Measurements from ENCODE around the gene DNASE1L2. TPM values are rescaled to one million over a fixed set of nuclear protein-coding genes. Genes with fewer than 3 reads are reported as not detected.
"Not testable (repeated sequence)": the region's sequence is repeated elsewhere in the genome, so short reads cannot be mapped to it uniquely, and the experiment has no call there.

Gene DNASE1L2
- total and polyA plus RNA-seq, 5 donors = 0.17 to 0.48 (median 0.40) TPM

DNA sequence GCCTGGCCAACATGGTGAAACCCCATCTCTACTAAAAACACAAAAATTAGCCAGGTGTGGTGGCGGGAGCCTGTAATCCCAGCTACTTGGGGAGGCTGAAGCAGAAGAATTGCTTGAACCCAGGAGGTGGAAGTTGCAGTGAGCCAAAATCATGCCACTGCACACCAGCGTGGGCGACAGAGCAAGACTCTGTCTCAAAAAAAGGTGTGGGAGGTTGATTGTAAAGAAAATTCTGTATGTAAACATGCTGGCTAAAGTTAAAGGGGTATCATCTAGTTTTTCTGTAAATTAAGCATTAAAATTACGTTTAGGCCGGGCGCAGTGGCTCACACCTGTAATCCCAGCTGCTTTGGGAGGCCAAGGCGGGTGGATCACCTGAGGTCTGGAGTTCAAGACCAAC is 22.3 kb downstream of the DNASE1L2 start:
- intact Hi-C loops (cut with DNase I); H3K4me1 ChIP-seq (ENCODE audit: control insufficient read depth, insufficient read depth, low read length); H3K9me3 ChIP-seq (ENCODE audit: control insufficient read depth, low read length); ATAC-seq; H3K4me3 ChIP-seq (ENCODE audit: low read length); H3K27me3 ChIP-seq (ENCODE audit: control insufficient read depth, insufficient read depth); H3K27ac ChIP-seq (ENCODE audit: low read length): not testable (repeated sequence)
- DNase-seq = peak; percentile 2 to 7 (median 3)
- 94% methylated on average over 7 of the region's 7 CpGs for WGBS

DNA sequence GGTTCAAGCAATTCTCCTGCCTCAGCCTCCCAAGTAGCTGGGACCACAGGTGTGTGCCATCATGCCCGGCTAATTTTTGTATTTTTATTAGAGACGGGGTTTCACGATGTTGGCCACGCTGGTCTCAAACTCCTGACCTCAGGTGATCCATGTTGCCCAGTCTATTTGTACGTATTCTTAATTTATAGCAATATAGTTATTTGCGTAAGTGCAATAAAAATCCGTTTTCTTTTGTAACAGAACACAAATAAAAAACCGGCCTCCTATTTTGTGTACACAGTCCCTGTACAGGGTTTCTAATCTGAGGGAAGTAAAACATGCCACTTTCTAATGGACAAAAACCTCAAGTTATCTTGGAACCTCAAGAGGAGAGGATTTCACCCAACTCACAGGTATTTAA is 24.0 kb downstream of the DNASE1L2 start:
- H3K4me1 ChIP-seq (ENCODE audit: control insufficient read depth, insufficient read depth, low read length) = no peaks in the 10 kb centered on the region
- intact Hi-C loops (cut with DNase I) = no loop called here
- H3K27ac ChIP-seq (ENCODE audit: low read length) = no peak overlapping the region
- no peaks in the 10 kb centered on the region for H3K9me3 ChIP-seq (ENCODE audit: control insufficient read depth, low read length)
- H3K4me3 ChIP-seq (ENCODE audit: low read length) = no peak overlapping the region
- ATAC-seq (no peak), DNase-seq (peak in 1 of 3 donors; percentile 5)
- WGBS = 95% methylated on average over 8 of the region's 8 CpGs
- no peaks in the 10 kb centered on the region for H3K27me3 ChIP-seq (ENCODE audit: control insufficient read depth, insufficient read depth)

DNA sequence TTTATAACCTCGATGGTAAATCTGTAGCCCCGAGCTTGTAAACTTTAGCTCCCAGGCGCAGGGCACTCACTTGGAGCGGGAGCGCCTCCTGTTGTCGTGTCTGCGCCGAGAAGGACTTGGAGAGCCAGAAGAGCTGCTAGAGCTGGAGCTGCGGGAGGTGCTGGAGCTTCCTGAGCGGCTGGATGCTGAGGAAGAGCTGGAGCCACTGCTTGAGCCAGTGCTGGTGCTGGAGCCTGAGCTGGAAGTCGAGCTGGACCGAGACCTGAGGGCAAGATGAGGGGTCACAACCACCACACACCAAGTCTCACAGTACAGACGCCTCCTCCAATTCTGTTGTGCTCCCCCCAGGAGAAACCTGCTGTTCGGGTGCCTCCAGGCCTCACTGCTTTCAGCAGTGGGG is 26.8 kb downstream of the DNASE1L2 start:
- 84% methylated on average over 14 of the region's 14 CpGs for WGBS

DNA sequence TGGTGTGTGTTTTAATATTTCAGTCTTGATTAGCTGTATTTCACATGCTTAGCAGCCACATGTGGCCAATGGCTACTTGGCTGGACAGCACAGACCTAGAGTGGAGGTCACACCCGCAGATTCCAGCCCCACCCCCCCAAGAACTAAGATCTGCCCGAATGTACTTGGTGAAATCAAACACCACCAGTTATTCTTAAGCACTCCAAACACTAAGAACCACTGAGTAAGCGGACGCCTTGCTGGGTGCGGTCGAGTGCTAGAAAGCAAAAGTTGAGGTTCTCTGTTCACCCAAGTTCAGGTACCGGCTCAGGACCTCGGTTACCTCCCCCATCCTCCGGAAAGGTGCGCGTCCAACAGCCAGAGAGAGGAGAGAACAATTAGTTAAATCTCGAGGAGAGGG is 30.6 kb downstream of the DNASE1L2 start:
- H3K4me3 ChIP-seq (ENCODE audit: low read length) = peak overlapping the region; percentile 76
- intact Hi-C loops (cut with DNase I); ATAC-seq; H3K27ac ChIP-seq (ENCODE audit: low read length); H3K4me1 ChIP-seq (ENCODE audit: control insufficient read depth, insufficient read depth, low read length); H3K27me3 ChIP-seq (ENCODE audit: control insufficient read depth, insufficient read depth); H3K9me3 ChIP-seq (ENCODE audit: control insufficient read depth, low read length): not testable (repeated sequence)
- 4% methylated on average over 11 of the region's 12 CpGs for WGBS
- peak in 2 of 3 donors; percentile 6 to 26 for DNase-seq

More for the DNA sequence above, 26.8 kb downstream of the DNASE1L2 start:
- H3K9me3 ChIP-seq (ENCODE audit: control insufficient read depth, low read length); H3K4me1 ChIP-seq (ENCODE audit: control insufficient read depth, insufficient read depth, low read length); H3K27me3 ChIP-seq (ENCODE audit: control insufficient read depth, insufficient read depth); ATAC-seq; H3K27ac ChIP-seq (ENCODE audit: low read length); H3K4me3 ChIP-seq (ENCODE audit: low read length); intact Hi-C loops (cut with DNase I): not testable (repeated sequence)
- DNase-seq = peak in 2 of 3 donors; percentile 2 to 37

DNA sequence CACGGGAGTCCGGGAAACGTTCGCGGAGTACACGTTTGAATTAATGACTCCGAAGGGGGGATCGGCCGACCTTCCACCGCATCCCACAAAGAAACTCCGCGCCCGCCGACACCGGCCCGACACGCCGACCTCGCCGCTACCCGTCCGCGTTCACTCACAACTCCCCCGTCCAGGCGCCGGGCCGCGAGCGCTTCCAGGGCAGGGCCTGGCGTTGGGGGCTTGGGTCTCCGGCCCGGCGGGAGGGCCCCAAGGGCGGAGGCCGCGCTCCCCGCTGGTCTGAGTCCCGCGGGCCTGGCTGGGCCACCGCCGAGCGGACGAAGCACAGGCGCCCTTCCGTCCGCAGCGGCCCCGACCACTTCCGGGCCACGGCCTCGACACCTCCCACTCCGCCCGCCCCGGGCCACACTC is 31.3 kb downstream of the DNASE1L2 start:
- WGBS = under 1% methylated on average over 53 of the region's 54 CpGs

DNA sequence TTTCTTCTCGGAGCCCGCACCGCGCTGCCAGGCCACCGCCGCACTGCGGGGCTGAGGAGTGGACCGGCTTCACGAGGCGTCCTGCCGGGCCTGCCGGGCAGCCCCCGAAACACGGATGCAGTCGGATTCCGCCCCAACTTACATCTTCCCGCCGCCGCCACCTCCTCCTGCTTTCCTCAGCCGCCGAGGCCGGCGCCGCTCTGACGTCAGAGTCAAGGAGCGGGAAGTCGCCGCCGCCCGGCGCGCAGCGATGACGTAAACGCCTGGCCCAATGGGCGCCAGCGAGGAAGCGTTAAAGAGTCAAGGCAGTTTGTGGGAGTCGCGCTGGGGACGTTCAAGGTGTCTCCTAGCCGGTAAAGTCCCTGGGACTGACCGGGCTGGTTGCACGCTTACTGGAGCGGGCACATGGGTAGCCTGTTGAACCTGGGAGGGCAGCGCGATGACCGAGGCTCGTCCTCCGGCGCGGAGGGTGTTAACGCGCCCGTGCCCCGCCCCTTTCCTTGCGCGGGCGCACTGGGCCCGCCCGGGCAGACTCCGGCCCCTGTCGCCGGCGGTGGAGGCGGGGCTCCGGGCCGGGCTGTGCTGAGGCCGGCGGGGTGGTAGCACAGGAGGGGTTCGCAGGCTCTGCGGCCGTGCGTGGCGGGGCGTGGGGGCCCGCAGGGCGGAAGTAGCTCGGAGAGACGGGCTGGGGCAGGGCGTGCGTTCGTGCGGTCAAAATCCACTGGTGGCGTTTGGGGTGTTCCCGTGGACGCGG is 31.8 kb downstream of the DNASE1L2 start, which contains the start of gene RNPS1:
Gene RNPS1 (minus strand): TSS at position 214 of the 754 bp plus-strand sequence. CDS start 3,483 bp downstream, outside the sequence.
- Histone ChIP-seq H3K9me3 (ENCODE audit: control insufficient read depth, low read length) (no peaks in the 10 kb centered on the region), H3K27me3 (ENCODE audit: control insufficient read depth, insufficient read depth) (no peaks in the 10 kb centered on the region), H3K4me3 (ENCODE audit: low read length) (peak within 1 kb of the TSS; percentile 76), H3K4me1 (ENCODE audit: control insufficient read depth, insufficient read depth, low read length) (peaks cover 6% of the 10 kb centered on the region), H3K27ac (ENCODE audit: low read length) (peak within 1 kb of the TSS; percentile 98)
- ATAC-seq = peak; percentile 98
- WGBS = under 1% methylated on average over 88 of the region's 88 CpGs
- intact Hi-C loops (cut with DNase I) = no loop called here
- peak; percentile 97 to 99 (median 99) for DNase-seq

More for the DNA sequence above, 31.3 kb downstream of the DNASE1L2 start:
- DNase-seq; intact Hi-C loops (cut with DNase I); H3K4me1 ChIP-seq (ENCODE audit: control insufficient read depth, insufficient read depth, low read length); H3K9me3 ChIP-seq (ENCODE audit: control insufficient read depth, low read length); H3K27me3 ChIP-seq (ENCODE audit: control insufficient read depth, insufficient read depth): not testable (repeated sequence)
- Histone ChIP-seq H3K4me3 (ENCODE audit: low read length) (peak overlapping the region; percentile 76), H3K27ac (ENCODE audit: low read length) (peak overlapping the region; percentile 68)
- peak; percentile 90 for ATAC-seq

DNA sequence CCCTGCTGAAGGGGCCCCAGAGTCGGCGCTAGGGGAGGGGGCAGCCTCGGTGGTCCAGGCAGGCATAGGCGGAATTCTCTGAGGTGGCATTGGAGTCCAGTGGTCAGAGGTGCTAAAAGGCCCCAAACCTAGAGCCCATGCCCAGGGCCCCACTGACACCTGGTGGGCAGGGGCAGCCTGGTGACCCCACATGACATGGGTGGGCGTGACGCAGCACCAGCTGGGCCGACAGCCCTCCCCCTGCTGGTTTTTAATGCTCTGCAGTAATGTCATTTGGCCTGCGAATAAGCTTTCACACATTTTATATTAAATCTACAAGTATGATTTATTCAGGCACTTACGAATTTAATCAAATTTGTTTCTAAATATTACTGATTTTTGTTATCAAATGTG is 33.8 kb downstream of the DNASE1L2 start:
- H3K4me3 ChIP-seq (ENCODE audit: low read length) = no peak overlapping the region
- H3K4me1 ChIP-seq (ENCODE audit: control insufficient read depth, insufficient read depth, low read length) = peaks cover 6% of the 10 kb centered on the region
- H3K9me3 ChIP-seq (ENCODE audit: control insufficient read depth, low read length) = no peaks in the 10 kb centered on the region
- intact Hi-C loops (cut with DNase I) = no loop called here
- WGBS = 88% methylated on average over 9 of the region's 9 CpGs
- no peak overlapping the region for H3K27ac ChIP-seq (ENCODE audit: low read length)
- no peaks in the 10 kb centered on the region for H3K27me3 ChIP-seq (ENCODE audit: control insufficient read depth, insufficient read depth)
- DNase-seq (peak in 2 of 3 donors; percentile 23 to 45), ATAC-seq (no peak)

DNA sequence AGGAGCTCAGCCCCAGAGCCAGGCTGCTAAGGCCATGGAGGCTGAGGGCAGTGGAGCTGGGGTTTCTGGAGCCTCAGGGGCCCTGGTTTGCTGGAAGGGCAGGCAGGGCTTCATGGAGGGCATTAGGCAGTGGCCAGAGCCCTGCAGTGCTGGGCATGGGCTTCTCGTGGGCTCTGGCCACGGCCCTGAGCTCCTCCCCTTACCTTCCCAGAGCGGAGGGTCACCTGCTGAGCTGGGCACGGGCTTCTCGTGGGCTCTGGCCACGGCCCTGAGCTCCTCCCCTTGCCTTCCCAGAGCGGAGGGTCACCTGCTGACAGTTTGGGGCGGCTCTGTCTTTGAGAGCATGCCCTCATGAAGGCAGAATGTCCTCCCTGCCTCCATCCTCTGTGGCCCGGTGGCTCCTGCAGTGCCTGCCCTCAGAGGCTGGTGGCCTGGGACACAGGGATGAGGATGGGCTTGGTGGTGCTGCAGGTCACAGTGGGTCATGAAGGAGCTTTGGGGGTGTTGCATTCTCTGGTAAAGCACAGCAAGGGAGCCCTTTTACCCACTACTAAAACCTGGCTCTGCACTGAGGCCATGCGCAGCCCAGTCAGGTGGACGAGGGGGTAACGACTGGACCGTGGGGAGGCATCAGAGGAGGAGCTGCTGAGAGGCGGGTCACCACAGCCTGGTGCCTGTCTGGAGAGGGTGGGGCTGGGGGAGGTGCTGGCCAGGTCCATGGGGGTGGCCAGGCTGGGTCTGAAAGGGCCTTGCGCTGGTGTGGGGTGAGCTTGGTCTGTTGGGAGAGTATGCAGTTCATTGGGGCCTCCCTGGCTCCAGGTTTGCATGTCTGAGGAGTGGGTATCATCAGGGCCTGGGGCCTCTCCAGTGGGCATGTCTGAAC is 34.6 kb downstream of the DNASE1L2 start:
- DNase-seq (peak in 2 of 3 donors; percentile 32 to 36), ATAC-seq (no peak)
- Histone ChIP-seq H3K27me3 (ENCODE audit: control insufficient read depth, insufficient read depth) (no peaks in the 10 kb centered on the region), H3K4me1 (ENCODE audit: control insufficient read depth, insufficient read depth, low read length) (peaks cover 6% of the 10 kb centered on the region), H3K4me3 (ENCODE audit: low read length) (no peak overlapping the region), H3K9me3 (ENCODE audit: control insufficient read depth, low read length) (no peaks in the 10 kb centered on the region), H3K27ac (ENCODE audit: low read length) (no peak overlapping the region)
- intact Hi-C loops (cut with DNase I) = no loop called here
- WGBS = 78% methylated on average over 15 of the region's 15 CpGs

DNA sequence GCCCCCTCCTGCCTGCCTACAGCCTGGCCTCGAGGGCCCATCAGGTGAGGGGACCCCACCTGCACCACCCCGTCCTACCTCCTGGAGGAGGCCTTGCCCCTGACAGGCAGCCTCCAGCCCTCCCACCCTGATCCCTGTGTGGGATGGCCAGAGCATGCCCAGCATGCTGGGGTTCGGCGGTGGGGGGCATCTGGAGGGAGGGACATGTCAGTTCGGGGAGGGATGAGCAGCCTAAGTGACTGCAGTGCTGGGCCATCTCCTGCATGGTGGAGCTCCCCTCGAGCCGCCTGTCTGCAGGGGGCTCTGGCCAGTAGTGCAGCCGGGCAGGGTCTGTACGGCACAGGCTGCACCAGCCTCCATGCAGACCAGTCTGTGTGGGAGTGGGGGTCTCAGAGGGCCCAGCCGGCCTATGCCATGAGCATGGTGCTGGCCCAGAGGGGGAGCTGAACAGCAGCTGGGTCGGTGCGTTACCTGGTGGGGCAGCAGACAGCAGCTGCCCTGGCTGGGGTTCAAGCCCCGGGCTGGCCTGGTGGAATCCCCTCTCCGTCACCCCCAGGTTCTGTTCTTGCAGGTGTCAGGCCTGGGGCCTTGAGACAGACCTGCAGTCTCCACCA is 35.7 kb downstream of the DNASE1L2 start:
- no peak overlapping the region for H3K4me3 ChIP-seq (ENCODE audit: low read length)
- no peak overlapping the region for H3K27ac ChIP-seq (ENCODE audit: low read length)
- peaks cover 6% of the 10 kb centered on the region for H3K4me1 ChIP-seq (ENCODE audit: control insufficient read depth, insufficient read depth, low read length)
- peak in 2 of 3 donors; percentile 37 to 58 for DNase-seq
- H3K9me3 ChIP-seq (ENCODE audit: control insufficient read depth, low read length) = no peaks in the 10 kb centered on the region
- 89% methylated on average over 14 of the region's 14 CpGs for WGBS
- intact Hi-C loops (cut with DNase I) = no loop called here
- no peak for ATAC-seq
- no peaks in the 10 kb centered on the region for H3K27me3 ChIP-seq (ENCODE audit: control insufficient read depth, insufficient read depth)

DNA sequence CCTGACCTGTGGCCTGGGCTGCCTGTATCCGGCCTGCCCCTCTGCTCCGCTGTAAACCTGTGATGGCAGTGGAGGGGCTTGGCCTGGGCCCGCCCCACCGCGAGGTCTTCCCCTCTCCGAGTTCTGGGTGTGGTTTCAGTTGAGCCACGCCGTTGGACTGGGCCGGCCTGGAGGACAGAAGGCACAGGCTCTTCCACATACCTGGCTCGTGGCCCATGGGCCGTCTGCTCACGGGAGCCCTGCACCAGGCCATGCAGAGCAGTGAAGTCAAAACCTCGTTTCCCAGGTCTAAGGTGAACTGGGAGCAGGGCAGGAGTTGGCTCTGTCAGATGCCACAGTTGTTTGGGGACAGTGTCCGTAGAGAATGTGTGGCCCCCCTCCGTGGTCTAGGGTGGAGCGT is 37.2 kb downstream of the DNASE1L2 start:
- Histone ChIP-seq H3K4me3 (ENCODE audit: low read length) (no peak overlapping the region), H3K27me3 (ENCODE audit: control insufficient read depth, insufficient read depth) (no peaks in the 10 kb centered on the region), H3K9me3 (ENCODE audit: control insufficient read depth, low read length) (no peaks in the 10 kb centered on the region), H3K27ac (ENCODE audit: low read length) (no peak overlapping the region), H3K4me1 (ENCODE audit: control insufficient read depth, insufficient read depth, low read length) (peaks cover 6% of the 10 kb centered on the region)
- no peak for ATAC-seq
- 86% methylated on average over 16 of the region's 16 CpGs for WGBS
- DNase-seq = peak in 2 of 3 donors; percentile 44 to 46
- intact Hi-C loops (cut with DNase I) = no loop called here
